C4-2B (cell line): Measurements from ENCODE around the gene GLYR1.

Experiments used
- CTCF ChIP-seq: fragments of 450-650 bp; conservative IDR thresholded peaks from 2 replicates; pipeline ENCODE4 v1.5.1; 2017; ENCODE audit warnings: mild to moderate bottlenecking
- ZFX ChIP-seq: fragments of 450-650 bp; IDR thresholded peaks from 2 replicates; pipeline ENCODE4 v1.6.1; 2017

GRCh38 chr16:4811773-4812172 is 35.3 kb downstream of the GLYR1 start:
- TF ChIP-seq CTCF: no peak
- no peak for TF ChIP-seq ZFX
